T-helper 9 cell (primary cell): ENCODE measurements around the gene RAB14.
"Not testable (repeated sequence)": the region's sequence is repeated elsewhere in the genome, so short reads cannot be mapped to it uniquely, and the experiment has no call there.

Experiments used
- DNase-seq: peaks from one replicate; pipeline ENCODE4 v3.0.0-alpha.2; 2020

Gene RAB14

GRCh38 chr9:121189006-121189405 lies 12.7 kb downstream of the RAB14 start:
- DNase-seq: no peak

GRCh38 chr9:121187636-121188305 lies 13.9 kb downstream of the RAB14 start:
- no peak for DNase-seq

DNA sequence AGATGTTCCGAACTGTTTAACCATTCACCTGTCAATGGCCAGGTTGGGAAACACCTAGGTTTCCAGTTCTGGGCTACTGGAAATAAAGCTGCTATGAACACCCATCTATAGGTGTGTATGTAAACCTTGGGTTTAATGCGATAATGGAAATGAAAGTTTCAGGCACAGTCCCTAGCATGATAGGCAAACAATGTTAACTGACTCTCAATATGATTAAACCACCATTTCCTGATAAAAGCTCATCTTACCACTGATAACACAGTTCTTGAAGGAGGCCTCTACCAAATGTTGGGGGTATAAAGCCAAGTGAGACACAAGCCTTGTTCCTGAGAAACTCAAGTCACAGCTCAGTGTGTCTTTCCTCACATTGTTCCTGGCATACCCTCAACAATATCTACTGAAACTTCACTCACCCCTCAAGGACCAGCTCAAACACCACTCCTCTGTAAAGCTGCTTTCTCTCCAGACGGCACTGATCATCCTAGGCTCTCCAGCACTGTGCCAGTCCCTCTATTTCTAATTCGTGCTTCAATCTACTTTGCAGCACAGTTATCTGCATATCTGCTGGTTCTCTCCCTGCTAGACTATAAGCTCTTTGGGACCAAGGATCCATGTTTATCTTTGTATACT lies 15.8 kb downstream of the RAB14 start:
- no peak for DNase-seq

- DNase-seq: no peak
Measured at GRCh38 chr9:121185178-121185745, 16.4 kb downstream of the RAB14 start.

DNA sequence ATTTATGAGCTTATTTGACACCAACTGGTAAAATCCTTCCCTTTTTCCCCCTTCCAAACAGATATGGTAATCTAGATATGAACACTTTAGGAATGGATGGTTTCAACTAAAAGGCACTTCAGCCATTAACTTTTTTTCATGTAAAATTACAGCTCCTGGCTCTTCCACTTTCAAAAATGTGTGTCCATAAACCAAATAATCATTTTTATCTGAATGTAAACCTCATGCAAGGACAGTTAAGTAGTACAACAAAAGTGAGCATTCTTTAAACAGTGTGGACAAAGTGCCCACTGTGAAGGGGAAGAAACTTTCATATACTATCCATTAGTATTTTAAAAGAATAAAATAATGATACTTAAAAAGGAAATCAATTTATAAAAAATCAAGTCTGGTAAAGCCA lies 17.2 kb downstream of the RAB14 start:
- no peak for DNase-seq

DNA sequence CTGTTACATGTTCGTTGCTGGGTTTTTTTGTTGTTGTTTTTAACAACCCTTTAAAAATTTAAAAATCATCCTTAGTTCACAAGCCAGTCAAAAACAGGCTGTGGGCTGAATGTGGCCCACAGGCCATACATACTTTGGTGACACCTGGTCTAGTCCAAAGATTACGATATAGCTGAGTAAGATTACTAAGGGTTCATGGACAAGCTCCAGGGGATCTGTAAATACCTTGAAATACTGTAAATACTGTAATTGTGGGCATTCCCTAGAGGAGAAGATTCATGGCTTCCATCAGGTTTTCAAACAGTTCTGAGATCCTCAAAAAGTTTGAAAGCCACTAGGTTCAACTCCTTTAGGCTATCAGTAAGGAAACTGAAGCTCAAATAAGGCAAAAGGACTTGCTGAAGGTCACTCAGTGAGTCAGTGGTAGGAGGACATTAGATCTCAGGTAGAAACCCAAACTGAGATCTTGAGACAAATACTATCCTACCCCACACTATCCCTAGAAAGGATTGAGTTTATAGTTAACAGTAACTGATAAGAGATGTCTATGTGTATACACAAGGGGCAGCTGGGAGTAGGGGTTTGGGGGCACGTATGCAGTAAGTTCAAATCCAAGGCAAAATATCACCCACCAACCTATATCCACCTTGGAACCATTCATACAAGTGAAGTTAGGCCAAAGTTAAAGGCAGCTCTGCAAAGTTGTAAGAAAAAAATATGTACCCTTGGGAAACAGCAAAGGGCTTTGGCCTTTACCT lies 17.8 kb downstream of the RAB14 start:
- DNase-seq: no peak

- DNase-seq: no peak
Measured at GRCh38 chr9:121182989-121183388, 18.7 kb downstream of the RAB14 start.

DNA sequence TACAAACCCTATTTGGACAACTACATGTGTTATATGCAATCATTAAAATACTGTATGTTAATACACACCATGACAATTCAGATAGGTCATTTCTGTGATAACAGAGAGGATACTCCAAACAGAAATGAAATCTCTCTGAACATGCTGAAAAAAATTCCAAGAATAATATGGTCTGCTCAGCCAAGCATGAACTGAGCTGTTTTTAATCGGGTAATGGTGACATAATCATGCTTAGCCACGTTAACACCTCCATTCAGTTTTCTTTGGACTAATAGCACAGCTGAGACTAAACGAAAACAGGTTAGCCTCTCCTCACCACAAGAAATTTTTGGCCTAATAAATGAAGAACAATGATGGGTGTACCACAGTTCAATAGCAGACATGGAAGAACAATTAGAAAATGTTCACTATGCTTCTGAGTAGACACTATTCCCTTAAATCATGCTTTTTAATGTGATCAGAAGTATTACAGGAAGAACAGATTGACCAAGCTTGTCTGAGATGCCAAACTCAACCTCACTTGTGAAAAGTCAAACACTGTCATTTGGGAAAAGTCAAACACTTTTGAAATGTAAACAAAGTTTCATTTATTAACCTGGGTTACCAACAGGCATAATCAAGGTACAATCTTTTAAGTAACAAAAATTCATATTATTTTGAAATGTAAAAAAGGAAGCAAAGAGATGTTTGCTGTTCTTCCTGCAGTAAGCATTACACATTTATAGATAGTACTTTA lies 19.4 kb downstream of the RAB14 start:
- DNase-seq: no peak

DNA sequence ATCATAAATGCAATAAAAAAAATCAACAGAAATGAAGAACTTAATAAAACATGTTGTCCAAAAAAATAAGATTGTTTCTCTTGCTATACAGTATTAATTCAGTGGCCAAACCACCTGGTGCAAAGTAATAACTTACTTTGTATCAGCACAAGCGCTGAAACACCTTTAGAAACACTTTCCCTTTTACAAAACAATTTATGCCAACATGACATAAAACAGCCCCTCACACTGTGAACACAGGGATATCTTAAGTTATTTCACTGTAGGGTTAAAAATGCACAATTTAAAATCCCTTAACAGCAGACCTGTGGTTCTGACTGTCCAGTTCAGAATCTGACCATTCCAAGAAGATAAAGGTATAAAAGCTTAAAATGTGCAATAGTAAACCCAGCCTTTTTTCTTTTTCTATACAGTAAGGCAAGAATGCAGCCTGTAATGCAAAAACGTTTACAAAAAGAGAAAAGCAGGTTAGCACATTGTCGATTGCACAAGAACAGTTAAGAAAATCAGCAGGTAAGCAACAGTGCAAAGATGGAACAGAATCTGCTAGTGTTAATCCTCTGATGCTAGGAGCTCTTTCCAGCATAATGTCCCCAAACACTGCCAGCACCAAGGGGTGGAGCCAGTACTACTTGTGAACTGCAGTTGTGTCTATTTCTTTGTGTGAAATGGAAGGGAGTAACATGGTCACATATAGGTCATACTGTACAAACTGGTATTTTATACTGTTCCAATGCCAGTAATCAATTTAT lies 21.6 kb downstream of the RAB14 start:
- DNase-seq: no peak

GRCh38 chr9:121179373-121179721 lies 22.3 kb downstream of the RAB14 start:
- DNase-seq: not testable (repeated sequence)

- DNase-seq: no peak
Measured at GRCh38 chr9:121178676-121179372, 22.8 kb downstream of the RAB14 start.

GRCh38 chr9:121173501-121173900 lies 28.2 kb downstream of the RAB14 start:
- DNase-seq: no peak

GRCh38 chr9:121172726-121173487 lies 28.8 kb downstream of the RAB14 start:
- no peak for DNase-seq

DNA sequence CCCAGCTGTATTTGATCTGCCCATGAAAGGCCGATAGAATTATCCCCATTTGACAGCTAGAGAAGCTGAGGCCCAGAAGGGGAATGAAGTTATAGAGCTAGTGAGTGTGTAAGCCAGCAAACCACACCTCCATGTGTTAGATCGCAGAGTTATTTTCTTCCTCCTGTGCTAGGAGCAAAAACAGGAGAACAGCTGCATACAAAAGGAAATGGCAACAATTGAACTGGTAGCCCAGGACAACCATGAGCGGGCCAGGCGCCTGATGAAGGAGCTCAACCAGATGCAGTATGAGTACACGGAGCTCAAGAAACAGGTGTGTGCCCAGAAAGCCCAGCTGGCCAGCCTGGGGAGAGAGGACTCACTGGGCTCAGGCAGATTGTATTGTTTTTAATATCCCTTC lies 30.4 kb downstream of the RAB14 start:
- no peak for DNase-seq

DNA sequence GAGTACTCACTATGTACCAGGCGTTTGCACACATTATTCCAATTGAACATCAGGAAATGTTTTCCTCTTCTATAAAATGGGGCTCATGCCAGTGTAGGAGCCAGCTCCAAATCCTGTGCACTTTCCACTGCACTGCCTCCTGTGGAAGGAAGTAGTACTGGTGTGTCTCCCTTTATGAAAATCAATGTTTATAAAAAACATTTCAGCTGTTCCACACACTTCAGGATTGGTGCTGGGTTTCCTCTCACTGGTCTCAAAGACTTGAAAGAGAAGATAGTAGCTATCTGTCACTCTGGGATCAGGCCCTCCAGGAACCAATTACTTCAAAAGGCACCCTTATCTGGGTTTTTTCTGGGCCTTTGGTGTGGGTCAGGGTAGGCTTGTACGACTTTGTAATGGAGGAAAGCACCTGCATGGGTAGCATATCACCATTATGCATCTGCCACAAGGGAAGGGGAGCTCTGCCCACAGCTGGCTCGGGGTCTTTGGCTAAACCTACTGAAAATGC lies 32.5 kb downstream of the RAB14 start:
- DNase-seq: no peak

DNA sequence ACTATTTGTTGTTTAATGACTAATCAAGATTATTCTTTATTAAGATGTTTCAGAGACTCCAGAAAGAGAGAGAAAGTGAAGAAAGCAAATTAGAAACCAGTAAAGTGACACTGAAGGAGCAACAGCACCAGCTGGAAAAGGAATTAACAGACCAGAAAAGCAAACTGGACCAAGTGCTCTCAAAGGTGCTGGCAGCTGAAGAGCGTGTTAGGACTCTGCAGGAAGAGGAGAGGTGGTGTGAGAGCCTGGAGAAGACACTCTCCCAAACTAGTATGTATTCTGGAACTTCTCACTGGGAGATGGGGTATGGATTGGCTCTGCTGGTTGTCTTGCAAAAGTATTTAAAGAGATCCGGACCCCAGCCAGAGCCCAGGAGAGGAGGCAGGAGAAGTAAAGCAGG lies 33.6 kb downstream of the RAB14 start:
- DNase-seq: no peak

GRCh38 chr9:121160025-121160424 lies 41.6 kb downstream of the RAB14 start:
- DNase-seq: no peak

DNA sequence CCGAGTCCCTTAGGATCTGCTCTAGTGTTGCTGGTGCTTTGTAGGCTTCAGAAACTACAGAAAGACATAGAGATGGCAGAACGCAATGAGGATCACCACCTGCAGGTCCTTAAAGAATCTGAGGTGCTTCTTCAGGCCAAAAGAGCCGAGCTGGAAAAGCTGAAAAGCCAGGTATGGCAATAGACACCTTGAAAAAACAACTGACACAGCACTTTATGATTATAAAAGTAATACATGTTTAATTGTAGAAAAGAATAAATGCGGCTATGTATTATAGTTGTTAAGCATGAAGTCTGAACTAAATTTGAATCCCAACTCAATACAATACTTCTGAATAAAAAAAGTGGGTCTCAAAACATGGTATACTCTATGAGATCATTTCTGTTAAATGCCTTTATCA lies 43.7 kb downstream of the RAB14 start:
- DNase-seq: no peak

- no peak for DNase-seq
Measured at GRCh38 chr9:121156263-121156731, 45.4 kb downstream of the RAB14 start.

GRCh38 chr9:121154782-121155181 lies 46.9 kb downstream of the RAB14 start:
- no peak for DNase-seq

DNA sequence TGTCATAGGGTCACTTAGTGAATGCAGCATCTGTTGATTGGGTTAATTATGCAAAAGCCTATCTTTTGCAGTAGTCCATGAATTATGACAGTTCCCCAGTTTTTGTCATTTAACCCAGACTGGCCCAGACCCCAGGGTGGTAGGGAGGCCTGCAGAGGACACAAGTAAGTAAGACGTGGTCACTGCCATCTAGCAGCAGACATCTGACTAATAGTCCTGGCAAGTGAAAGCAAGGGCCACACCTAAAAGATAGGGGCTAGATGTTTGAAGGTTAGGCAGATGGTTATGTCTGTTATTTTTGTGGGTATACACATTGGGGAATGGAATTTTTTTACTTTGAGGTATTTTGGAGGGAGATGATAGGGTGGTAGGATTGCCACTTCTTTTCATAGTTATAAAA lies 48.0 kb downstream of the RAB14 start:
- DNase-seq: no peak
